ENCODE results near the gene DBP. TPM values are rescaled to one million over a fixed set of nuclear protein-coding genes. Genes with fewer than 3 reads are reported as not detected.

The DBP gene
- total RNA-seq, 1 donor from 2014 or later: 8.7 TPM

- peaks cover 7% of the 10 kb centered on the region for H3K4me1 Mint-ChIP-seq
- H3K36me3 Mint-ChIP-seq (ENCODE audit: low read depth): no peaks in the 10 kb centered on the region
- DNase-seq (peak; percentile 47), ATAC-seq (ENCODE audit: low read depth) (peak; percentile 96)
- H3K9me3 Mint-ChIP-seq: no peaks in the 10 kb centered on the region
- H3K4me3 Mint-ChIP-seq: no peak overlapping the region
- TF ChIP-seq CTCF (IDR thresholded peaks at IDR 0.05): peak; percentile 65
- intact Hi-C loops (cut with micrococcal nuclease): loop anchor here (1.0 to 5.0 kb wide), 6 partner anchors 29 to 169 kb away; partner anchors contain the start of genes CA11, RPL18 and SPHK2
- H3K27ac Mint-ChIP-seq: no peak overlapping the region
- H3K27me3 Mint-ChIP-seq: peaks cover 1% of the 10 kb centered on the region
- CTCF ChIA-PET: interaction anchor here (0.7 to 2.1 kb wide), 12 partner anchors 9 to 113 kb away, joined by 3 to 15 read pairs (median 3); partner anchors contain the start of gene CA11
- POLR2A ChIA-PET: interaction anchor here (0.5 to 1.2 kb wide), 4 partner anchors 25 to 100 kb away, joined by 3 to 6 read pairs (median 6); no protein-coding TSS in a partner anchor
These were observed 38.0 kb upstream of the DBP start for GRCh38 chr19:48674921-48675824.

GRCh38 chr19:48674216-48674809 lies 37.1 kb upstream of the DBP start:
- Mint-ChIP-seq H3K4me3 (no peak overlapping the region), H3K4me1 (peaks cover 7% of the 10 kb centered on the region), H3K27ac (no peak overlapping the region), H3K27me3 (peaks cover 1% of the 10 kb centered on the region), H3K9me3 (no peaks in the 10 kb centered on the region), H3K36me3 (ENCODE audit: low read depth) (no peaks in the 10 kb centered on the region)
- POLR2A ChIA-PET: interaction anchor here (0.5 to 1.2 kb wide), 2 partner anchors 25 to 101 kb away, joined by 5 to 6 read pairs; no protein-coding TSS in a partner anchor
- intact Hi-C loops (cut with micrococcal nuclease): no loop called here
- CTCF ChIA-PET: interaction anchor here (0.9 to 2.1 kb wide), 9 partner anchors 9 to 65 kb away, joined by 3 to 15 read pairs (median 3); partner anchors contain the start of gene CA11
- DNase-seq: no peak
- ATAC-seq (ENCODE audit: low read depth): no peak
- TF ChIP-seq CTCF (IDR thresholded peaks at IDR 0.05): no peak

GRCh38 chr19:48673436-48674100 lies 36.4 kb upstream of the DBP start:
- POLR2A ChIA-PET: interaction anchor here (1.2 kb wide), 1 partner anchor 24 kb away, joined by 5 read pairs; no protein-coding TSS in a partner anchor
- intact Hi-C loops (cut with micrococcal nuclease): no loop called here
- ATAC-seq (ENCODE audit: low read depth): no peak

GRCh38 chr19:48672994-48673393 lies 35.8 kb upstream of the DBP start, which contains the start of gene NTN5:
Gene NTN5, minus strand, starts transcription at chr19:48673017. Its CDS starts 2,031 bp downstream, at chr19:48670986.
- H3K4me3 Mint-ChIP-seq: no peak within 1 kb of the TSS
- DNase-seq (no peak), ATAC-seq (ENCODE audit: low read depth) (no peak)
- no peak within 1 kb of the TSS for H3K27ac Mint-ChIP-seq
- TF ChIP-seq CTCF (IDR thresholded peaks at IDR 0.05): no peak
- CTCF ChIA-PET: no interaction called here
- POLR2A ChIA-PET: no interaction called here
- intact Hi-C loops (cut with micrococcal nuclease): no loop called here
- H3K27me3 Mint-ChIP-seq: peaks cover 1% of the 10 kb centered on the region
- no peaks in the 10 kb centered on the region for H3K9me3 Mint-ChIP-seq
- peaks cover 7% of the 10 kb centered on the region for H3K4me1 Mint-ChIP-seq
- no peaks in the 10 kb centered on the region for H3K36me3 Mint-ChIP-seq (ENCODE audit: low read depth)

More at GRCh38 chr19:48673436-48674100, 36.4 kb upstream of the DBP start:
- no peak for DNase-seq
- no peak for TF ChIP-seq CTCF (IDR thresholded peaks at IDR 0.05)
- Mint-ChIP-seq H3K9me3 (no peaks in the 10 kb centered on the region), H3K27ac (no peak overlapping the region), H3K4me1 (peaks cover 7% of the 10 kb centered on the region), H3K27me3 (peaks cover 1% of the 10 kb centered on the region), H3K4me3 (no peak overlapping the region), H3K36me3 (ENCODE audit: low read depth) (no peaks in the 10 kb centered on the region)
- CTCF ChIA-PET: no interaction called here
